Fibroblast of lung (primary cell): ENCODE results near the gene KLHL8. TPM values are rescaled to one million over a fixed set of nuclear protein-coding genes. Genes with fewer than 3 reads are reported as not detected.

Source experiments
- DNase-seq, 2 donors: peaks; one replicate each; pipeline versions ENCODE4 v3.0.0 to v3.0.0-alpha.2; 2010; ENCODE audit warnings: low read depth in 2 of 2
- H2AFZ ChIP-seq: 2 replicates; pipeline ENCODE4 v1.5.1; 2012; ENCODE audit warnings: low read length, control low read depth, inconsistent platforms
- H3K27ac ChIP-seq: 2 replicates; pipeline ENCODE4 v1.5.1; 2011; ENCODE audit warnings: low read length, control low read depth; ENCODE audit not compliant: insufficient read depth
- H3K27me3 ChIP-seq: 2 replicates; pipeline ENCODE4 v1.5.1; 2011; ENCODE audit warnings: mild to moderate bottlenecking, low read length; ENCODE audit not compliant: control insufficient read depth, insufficient read depth
- H3K36me3 ChIP-seq: 2 replicates; pipeline ENCODE4 v1.5.1; 2011; ENCODE audit warnings: low read length; ENCODE audit not compliant: control insufficient read depth, insufficient read depth
- H3K4me1 ChIP-seq: 2 replicates; pipeline ENCODE4 v1.5.1; 2011; ENCODE audit warnings: low read length; ENCODE audit not compliant: control insufficient read depth, insufficient read depth; ENCODE audit errors: extremely low read depth
- H3K4me2 ChIP-seq: 2 replicates; pipeline ENCODE4 v1.5.1; 2011; ENCODE audit warnings: low read length, control low read depth; ENCODE audit not compliant: insufficient read depth; ENCODE audit errors: extremely low read depth
- H3K4me3 ChIP-seq, 4 experiments: fragments of 200-600 bp in 1 of 4; sonication (generic) in 1 of 4; replicated peaks in 1 of 4; 2 replicates each; pipeline ENCODE4 v1.5.1; 2011 to 2016; ENCODE audit warnings: low read length in 4 of 4, low read depth in 3 of 4, mild to moderate bottlenecking in 3 of 4, control low read depth in 2 of 4, inconsistent platforms in 1 of 4, mixed read lengths in 1 of 4; ENCODE audit not compliant: insufficient read depth in 1 of 4; ENCODE audit errors: control extremely low read depth in 1 of 4
- H3K79me2 ChIP-seq: 2 replicates; pipeline ENCODE4 v1.5.1; 2012; ENCODE audit warnings: mild to moderate bottlenecking, low read length, inconsistent platforms; ENCODE audit not compliant: control insufficient read depth, insufficient read depth
- H3K9ac ChIP-seq: 2 replicates; pipeline ENCODE4 v1.5.1; 2011; ENCODE audit warnings: mild to moderate bottlenecking, low read length, control low read depth; ENCODE audit not compliant: insufficient read depth
- H3K9me3 ChIP-seq: 2 replicates; pipeline ENCODE4 v1.5.1; 2012; ENCODE audit warnings: low read depth, low read length; ENCODE audit not compliant: control insufficient read depth, insufficient read depth
- H4K20me1 ChIP-seq: 2 replicates; pipeline ENCODE4 v1.5.1; 2011; ENCODE audit warnings: low read length; ENCODE audit not compliant: control insufficient read depth, insufficient read depth; ENCODE audit errors: extremely low read depth
- CTCF ChIP-seq, 2 donors: IDR thresholded peaks in 1 of 2; conservative IDR thresholded peaks in 1 of 2; 1 replicate in 1 of 2; 2 replicates in 1 of 2; pipeline ENCODE4 v1.5.1; 2011 to 2012; ENCODE audit warnings: low read length in 2 of 2, control low read depth in 1 of 2, inconsistent platforms in 1 of 2, low read depth in 1 of 2, mild to moderate bottlenecking in 1 of 2
- EZH2 ChIP-seq: IDR thresholded peaks from 2 replicates; pipeline ENCODE4 v1.5.1; 2012; ENCODE audit warnings: low read length, control low read depth, mild to moderate bottlenecking; ENCODE audit errors: missing control alignments
- polyA plus RNA-seq, 2 donors: library from polyadenylated mRNA; depleted of rRNA in 1 of 2; stranded (reverse) in 1 of 2; unstranded in 1 of 2; fragments of >200 nt; gene quantifications; 2 replicates each; pipeline ENCODE4 v1.2.1, GENCODE V29; 2011 to 2012; ENCODE audit warnings: missing spikeins in 1 of 2
- total RNA-seq: library from RNA; depleted of rRNA; stranded (reverse); fragments of >200 nt; gene quantifications from 2 replicates; pipeline ENCODE4 v1.2.1, GENCODE V29; 2014

The KLHL8 gene
- total and polyA plus RNA-seq, 2 donors (not counting 1 experiment from before 2014, with no cell fraction given): 8.8 to 15.7 TPM

GRCh38 chr4:87118421-87118820, 102.0 kb downstream of the KLHL8 start:
- Histone ChIP-seq H2AFZ (no peak overlapping the region), H3K36me3 (peaks cover 6% of the 10 kb centered on the region), H3K27me3 (no peaks in the 10 kb centered on the region), H4K20me1 (no peaks in the 10 kb centered on the region), H3K4me2 (no peak overlapping the region), H3K9me3 (no peaks in the 10 kb centered on the region), H3K4me3 (no peak overlapping the region), H3K9ac (no peak overlapping the region), H3K27ac (peak overlapping the region; percentile 13), H3K79me2 (no peaks in the 10 kb centered on the region), H3K4me1 (peaks cover 2% of the 10 kb centered on the region)
- DNase-seq: no peak
- TF ChIP-seq CTCF (conservative IDR thresholded peaks at IDR 0.05 in 1 of 2, IDR thresholded peaks at IDR 0.05 in 1 of 2; ENCODE audit: low read depth in 1 of 2, low read length in 2 of 2): no peak
- TF ChIP-seq EZH2: no peak

- H3K4me2 ChIP-seq: no peak overlapping the region
- H3K27me3 ChIP-seq: no peaks in the 10 kb centered on the region
- H3K4me1 ChIP-seq: peaks cover 2% of the 10 kb centered on the region
- no peak for TF ChIP-seq CTCF (conservative IDR thresholded peaks at IDR 0.05 in 1 of 2, IDR thresholded peaks at IDR 0.05 in 1 of 2; ENCODE audit: low read depth in 1 of 2, low read length in 2 of 2)
- no peak for TF ChIP-seq EZH2
- H3K27ac ChIP-seq: no peak overlapping the region
- no peak for DNase-seq
- peaks cover 6% of the 10 kb centered on the region for H3K36me3 ChIP-seq
- H3K4me3 ChIP-seq: no peak overlapping the region
- H4K20me1 ChIP-seq: no peaks in the 10 kb centered on the region
- H3K9ac ChIP-seq: no peak overlapping the region
- no peak overlapping the region for H2AFZ ChIP-seq
- H3K9me3 ChIP-seq: no peaks in the 10 kb centered on the region
- H3K79me2 ChIP-seq: no peaks in the 10 kb centered on the region
Observed at GRCh38 chr4:87117732-87118075, 102.7 kb downstream of the KLHL8 start.

GRCh38 chr4:87117051-87117731, 103.2 kb downstream of the KLHL8 start:
- H3K27me3 ChIP-seq: no peaks in the 10 kb centered on the region
- no peak overlapping the region for H3K9ac ChIP-seq
- H3K79me2 ChIP-seq: no peaks in the 10 kb centered on the region
- no peaks in the 10 kb centered on the region for H3K9me3 ChIP-seq
- peaks cover under 1% of the 10 kb centered on the region for H3K4me1 ChIP-seq
- no peak for DNase-seq
- H3K4me2 ChIP-seq: no peak overlapping the region
- peaks cover 8% of the 10 kb centered on the region for H3K36me3 ChIP-seq
- H3K4me3 ChIP-seq: no peak overlapping the region
- no peaks in the 10 kb centered on the region for H4K20me1 ChIP-seq
- H2AFZ ChIP-seq: no peak overlapping the region
- TF ChIP-seq EZH2: no peak
- TF ChIP-seq CTCF (conservative IDR thresholded peaks at IDR 0.05 in 1 of 2, IDR thresholded peaks at IDR 0.05 in 1 of 2; ENCODE audit: low read depth in 1 of 2, low read length in 2 of 2): no peak
- H3K27ac ChIP-seq: no peak overlapping the region
